ENCODE measurements around the gene SMIM22.

Gene SMIM22

DNA sequence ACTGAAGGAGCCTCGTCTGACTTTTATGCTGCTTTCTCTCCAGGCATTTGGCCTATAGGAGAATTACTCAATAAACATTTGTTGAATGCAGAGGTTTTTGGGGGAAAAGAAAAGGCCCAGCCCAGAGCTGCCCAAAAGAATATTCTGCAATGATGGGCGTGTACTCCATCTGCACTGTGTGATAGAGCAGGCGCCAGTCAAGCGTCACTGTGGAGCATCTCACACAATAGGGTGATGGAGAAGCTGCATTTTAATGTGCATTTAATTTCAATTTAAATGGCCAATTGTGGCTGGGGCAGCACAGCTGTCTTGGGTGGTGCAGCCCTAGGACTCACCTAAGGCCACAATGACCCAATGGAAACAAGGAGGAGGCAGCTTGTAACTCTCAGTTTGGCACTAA is 31.4 kb downstream of the SMIM22 start:
- ATAC-seq: no peak

DNA sequence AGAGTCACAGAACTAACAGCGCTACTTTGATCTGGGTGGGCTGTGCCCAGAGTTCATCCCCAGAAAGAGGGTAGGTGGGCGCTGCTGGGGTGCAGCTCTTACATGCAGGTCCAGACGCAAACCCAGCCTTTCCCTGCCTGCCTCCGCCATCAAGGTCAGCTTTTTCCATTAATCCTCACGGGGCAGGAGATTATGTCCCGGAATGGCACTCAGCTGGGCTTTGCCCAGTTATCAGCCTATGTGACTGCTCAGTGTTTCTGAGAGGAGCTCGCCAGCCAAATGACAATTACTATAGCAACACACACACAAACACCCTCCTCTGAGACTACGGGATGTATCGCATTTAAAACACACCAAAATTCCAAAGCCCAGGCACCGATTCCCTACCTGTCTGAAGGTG is 31.8 kb downstream of the SMIM22 start:
- ATAC-seq: no peak

DNA sequence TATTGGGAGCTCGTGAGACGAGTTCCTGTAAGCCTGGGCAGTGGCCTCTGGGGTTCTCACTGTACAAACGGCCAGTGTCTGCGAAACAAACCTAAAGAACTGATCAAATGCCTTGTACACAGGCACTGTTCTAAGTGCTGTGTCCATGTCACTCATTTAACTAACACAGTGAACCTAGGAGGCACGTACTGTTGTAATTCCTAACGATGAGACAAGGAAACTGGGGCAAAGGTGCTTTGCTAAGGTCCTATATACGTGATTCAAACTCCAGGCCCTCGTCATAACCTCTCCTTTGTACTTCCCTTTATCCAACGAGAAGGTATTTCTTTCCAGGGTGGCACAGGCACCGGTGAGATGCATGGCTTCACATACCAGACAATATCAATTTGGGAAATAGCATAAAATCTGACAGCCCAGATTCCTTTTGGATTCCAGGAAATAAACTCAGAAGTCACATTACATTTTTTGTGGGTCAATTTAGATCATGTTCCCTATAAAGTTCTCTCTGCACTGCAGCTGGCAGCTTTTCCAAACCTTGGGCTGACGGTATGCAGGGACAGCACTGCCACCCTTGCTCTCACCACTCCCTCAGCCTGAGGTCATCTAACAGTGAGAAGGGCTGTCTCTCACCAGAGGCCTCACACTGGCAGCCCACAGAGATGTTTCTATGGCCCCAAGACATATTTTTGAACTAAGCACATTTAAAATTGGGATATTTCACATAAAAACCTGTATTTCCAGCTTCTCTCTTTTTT is 33.6 kb downstream of the SMIM22 start:
- no peak for ATAC-seq

GRCh38 chr16:4830408-4830807 is 35.2 kb downstream of the SMIM22 start:
- ATAC-seq: no peak

DNA sequence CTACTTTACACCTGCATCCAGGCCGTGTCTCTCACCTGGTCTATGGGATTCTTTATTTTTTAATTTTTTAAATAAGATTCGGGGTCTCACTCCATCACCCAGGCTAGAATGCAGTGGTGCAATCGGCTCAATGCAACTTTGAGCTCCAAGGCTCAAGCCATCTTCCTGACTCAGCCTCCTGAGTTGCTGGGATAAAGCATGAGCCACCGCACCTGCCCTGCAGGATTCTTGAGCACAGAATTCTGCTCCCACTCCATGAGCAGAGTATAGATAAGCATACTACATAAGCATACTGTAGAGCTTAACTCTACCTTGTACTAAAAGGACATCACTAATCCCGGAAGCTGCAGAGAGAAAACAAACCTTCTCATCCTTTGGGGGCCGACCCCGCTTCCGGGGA is 36.4 kb downstream of the SMIM22 start:
- ATAC-seq: no peak

- ATAC-seq: no peak
Measured at GRCh38 chr16:4832698-4833343, 37.7 kb downstream of the SMIM22 start.

DNA sequence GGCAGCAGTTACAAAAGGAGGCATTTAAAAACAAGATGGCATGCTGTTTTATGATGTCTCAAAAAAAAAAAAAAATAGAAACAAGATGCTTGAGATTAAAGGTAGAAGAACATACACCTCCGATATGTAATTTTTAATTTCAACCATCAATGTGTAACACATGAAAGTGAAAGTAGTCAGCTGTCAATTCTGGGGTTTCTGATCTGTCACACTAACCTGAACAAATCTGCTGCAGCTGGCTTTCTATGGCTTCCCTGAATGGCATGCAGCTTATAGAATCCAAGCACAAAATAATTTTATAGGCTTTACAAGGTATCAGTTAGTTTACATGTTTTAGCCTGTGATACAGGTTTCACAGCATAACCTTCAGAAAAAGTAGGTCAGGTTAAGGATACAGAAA is 38.4 kb downstream of the SMIM22 start:
- peak; percentile 60 to 69 for ATAC-seq

DNA sequence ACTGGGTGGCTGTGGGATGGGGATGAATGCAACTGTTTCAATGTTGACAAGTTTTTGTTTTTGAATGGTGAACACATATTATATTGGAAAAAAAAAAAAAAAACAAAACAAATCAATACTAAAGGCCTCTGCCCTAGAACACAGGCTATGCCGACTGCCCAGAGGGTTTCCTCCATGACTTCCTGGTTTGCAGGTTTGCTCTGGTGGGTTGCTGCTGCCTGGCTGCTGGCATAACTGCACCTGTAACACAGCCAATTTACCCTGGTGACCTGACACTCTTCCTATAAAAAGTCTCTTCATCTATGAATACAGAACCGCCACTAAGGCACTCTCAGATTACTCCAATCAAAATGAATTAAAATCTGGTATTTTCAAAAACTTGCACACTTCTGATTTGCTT is 41.6 kb downstream of the SMIM22 start:
- no peak for ATAC-seq

GRCh38 chr16:4837733-4838501 is 42.7 kb downstream of the SMIM22 start:
- ATAC-seq: no peak

DNA sequence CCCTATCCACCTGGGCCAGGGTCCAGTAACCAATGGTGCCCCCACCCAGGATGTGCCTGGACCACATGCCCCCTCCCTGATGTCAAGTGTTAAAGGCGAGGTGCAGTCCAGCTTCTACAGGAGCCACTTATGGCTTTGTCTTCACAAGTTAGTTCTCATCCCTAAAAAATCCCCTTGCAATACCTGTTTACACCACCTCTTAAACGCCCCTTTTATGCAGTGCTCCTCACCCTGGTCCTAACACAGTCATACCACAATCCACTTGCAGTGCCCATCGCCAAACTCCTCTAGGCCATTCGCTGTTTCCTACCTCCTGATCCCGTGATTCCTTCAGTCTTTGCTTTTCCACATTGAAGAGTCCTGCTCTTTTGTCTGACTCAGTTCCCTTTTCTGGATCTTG is 44.8 kb downstream of the SMIM22 start:
- no peak for ATAC-seq

- ATAC-seq: no peak
Measured at GRCh38 chr16:4840984-4841383, 45.8 kb downstream of the SMIM22 start.

Data from activated CD4-positive, CD25-positive, alpha-beta regulatory T cell treated with anti-CD3 and anti-CD28 coated beads, Interleukin-2, amount 50 U/mL, for 24 hours (primary cell).